GM18873 (cell line): ENCODE data around the gene ZYG11B.
"Not testable (repeated sequence)": the region's sequence is repeated elsewhere in the genome, so short reads cannot be mapped to it uniquely, and the experiment has no call there.

ENCODE experiments used
- ATAC-seq: cut with Tn5 transposase; IDR thresholded peaks from one replicate; pipeline ENCODE4 v1.9.1; 2021; ENCODE audit warnings: mild to moderate bottlenecking, moderate library complexity, moderate number of reproducible peaks; ENCODE audit not compliant: unreplicated experiment, low FRiP score

Gene ZYG11B

GRCh38 chr1:52726265-52727113 lies at the start of gene ZYG11B:
TSS of gene ZYG11B (plus strand) at chr1:52726453. CDS start at chr1:52726654, 201 bp downstream.
- ATAC-seq: peak; percentile 88

- no peak for ATAC-seq
These were observed 49.0 kb upstream of the ZYG11B start for GRCh38 chr1:52677076-52677806.

DNA sequence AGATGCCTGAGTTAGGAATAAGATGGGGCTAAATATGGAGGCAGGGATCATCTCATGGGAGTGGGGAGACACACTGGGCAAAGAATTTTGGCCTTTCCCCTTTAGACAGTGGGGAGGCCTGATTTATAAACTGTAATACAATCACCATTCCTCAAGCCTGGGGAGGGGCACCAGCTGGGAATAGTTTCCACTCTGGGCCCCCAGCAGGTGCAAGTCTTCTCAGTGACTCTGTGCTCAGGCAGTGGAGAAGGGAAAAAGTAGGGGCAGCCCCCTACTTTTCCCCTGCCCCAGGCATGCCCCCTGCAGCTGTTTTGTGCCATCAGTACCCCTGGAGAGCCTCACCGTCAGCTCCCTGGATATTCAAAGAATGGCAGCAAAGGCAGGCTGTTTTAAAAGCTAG lies 47.2 kb upstream of the ZYG11B start:
- no peak for ATAC-seq

DNA sequence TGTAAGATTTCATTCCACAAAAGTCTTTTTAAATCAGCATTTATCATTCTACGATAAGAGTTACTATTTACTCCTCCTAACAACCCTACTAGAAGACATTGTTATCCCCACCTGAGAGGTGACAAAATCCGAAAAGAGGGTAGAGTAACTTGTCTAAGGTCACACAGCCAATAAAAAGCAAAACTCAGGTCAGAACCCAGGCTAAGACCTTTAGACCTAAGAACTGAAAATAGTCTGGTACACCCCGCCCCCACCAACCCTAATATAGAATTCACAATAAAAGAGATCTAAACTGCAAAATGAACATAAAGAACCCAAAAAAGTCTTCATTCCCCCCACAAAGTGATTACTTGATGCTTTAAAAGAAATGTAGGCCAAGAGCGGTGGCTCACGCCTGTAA lies 46.8 kb upstream of the ZYG11B start:
- no peak for ATAC-seq

DNA sequence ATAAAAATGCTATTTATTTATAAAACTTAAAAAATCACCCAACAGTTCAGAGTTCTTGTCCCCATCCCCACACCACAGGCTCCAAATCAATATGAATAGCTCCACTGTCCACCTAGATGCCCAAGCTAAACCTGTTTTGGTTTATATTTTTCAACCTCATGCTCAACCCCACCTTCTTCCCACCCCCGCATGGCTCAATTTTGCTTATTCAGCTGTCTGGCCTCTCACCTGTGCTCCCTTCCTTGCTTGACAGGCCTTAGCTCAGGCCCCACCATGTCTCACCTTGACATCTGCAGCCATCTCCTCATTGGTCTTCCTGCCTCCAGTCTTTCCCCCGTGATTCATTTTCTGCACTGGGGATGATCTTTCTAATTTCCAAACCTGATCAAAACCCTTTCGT lies 45.9 kb upstream of the ZYG11B start:
- no peak for ATAC-seq

- ATAC-seq: no peak
These were observed 45.1 kb upstream of the ZYG11B start for GRCh38 chr1:52681136-52681535.

- ATAC-seq: no peak
These were observed 42.8 kb upstream of the ZYG11B start for GRCh38 chr1:52683367-52683940.

- ATAC-seq: no peak
These were observed 41.7 kb upstream of the ZYG11B start for GRCh38 chr1:52684545-52684944.

- not testable (repeated sequence) for ATAC-seq
These were observed 39.9 kb upstream of the ZYG11B start for GRCh38 chr1:52686261-52686751.

GRCh38 chr1:52686830-52687229 lies 39.4 kb upstream of the ZYG11B start:
- no peak for ATAC-seq

- ATAC-seq: no peak
These were observed 34.4 kb upstream of the ZYG11B start for GRCh38 chr1:52691821-52692220.

DNA sequence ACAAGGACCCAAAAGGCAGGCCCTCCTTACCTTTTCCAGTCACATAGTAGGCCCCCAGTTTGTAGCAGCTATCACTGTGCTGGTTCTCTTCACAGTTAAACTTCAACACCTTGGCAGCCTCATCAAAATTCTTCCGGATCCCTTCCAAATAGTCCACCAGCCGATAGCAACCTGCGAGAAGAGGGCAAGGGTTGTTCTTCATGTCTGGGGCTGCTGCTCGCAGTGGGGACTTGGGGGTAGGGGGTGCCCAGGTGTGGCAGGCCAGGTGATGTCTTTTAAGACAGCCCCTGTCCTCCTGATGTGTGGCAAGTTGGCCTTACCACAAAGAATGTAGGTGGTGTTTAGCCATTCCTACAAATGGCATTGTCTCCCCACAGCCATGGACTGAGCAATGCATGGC lies 33.6 kb upstream of the ZYG11B start:
- no peak for ATAC-seq

DNA sequence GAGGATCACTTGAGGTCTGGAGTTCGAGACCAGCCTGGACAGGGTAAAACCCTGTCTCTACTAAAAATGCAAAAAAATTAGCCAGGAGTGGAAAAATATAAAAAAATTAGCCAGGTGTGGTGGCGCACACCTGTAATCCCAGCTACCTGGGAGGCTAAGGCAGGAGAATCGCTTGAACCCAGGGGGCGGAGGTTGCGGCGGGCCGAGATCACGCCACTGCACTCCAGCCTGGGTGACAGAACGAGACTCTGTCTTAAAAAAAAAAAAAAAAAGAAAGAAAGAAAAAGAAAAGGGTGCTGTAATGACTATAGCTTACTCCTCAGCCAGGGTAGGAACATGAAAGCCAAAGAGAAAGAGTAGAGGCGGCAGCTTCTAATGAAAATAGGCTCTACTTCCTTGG lies 32.9 kb upstream of the ZYG11B start:
- not testable (repeated sequence) for ATAC-seq

DNA sequence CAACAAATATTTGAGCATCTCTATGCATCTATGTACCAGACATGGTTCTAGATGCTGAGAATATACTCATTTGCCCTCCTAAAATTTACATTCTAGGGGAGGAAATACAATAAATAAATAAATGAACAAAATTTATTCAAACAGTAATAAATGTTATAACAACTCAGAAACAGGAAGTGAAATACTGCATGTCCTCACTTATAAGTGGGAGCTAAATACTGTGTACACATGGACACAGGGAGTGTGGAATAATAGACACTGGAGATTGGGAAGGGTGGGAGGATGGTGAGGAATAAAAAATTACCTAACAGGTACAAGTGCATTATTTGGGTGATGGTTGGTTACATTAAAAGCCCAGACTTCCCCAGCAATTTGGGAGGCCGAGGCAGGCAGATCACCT lies 32.4 kb upstream of the ZYG11B start:
- ATAC-seq: no peak

GRCh38 chr1:52695627-52696026 lies 30.6 kb upstream of the ZYG11B start:
- ATAC-seq: no peak

GRCh38 chr1:52697795-52698674 lies 28.2 kb upstream of the ZYG11B start, which contains the start of gene COA7:
TSS of gene COA7 (minus strand) at chr1:52698347. CDS start at chr1:52698326, 21 bp downstream.
- no peak for ATAC-seq

DNA sequence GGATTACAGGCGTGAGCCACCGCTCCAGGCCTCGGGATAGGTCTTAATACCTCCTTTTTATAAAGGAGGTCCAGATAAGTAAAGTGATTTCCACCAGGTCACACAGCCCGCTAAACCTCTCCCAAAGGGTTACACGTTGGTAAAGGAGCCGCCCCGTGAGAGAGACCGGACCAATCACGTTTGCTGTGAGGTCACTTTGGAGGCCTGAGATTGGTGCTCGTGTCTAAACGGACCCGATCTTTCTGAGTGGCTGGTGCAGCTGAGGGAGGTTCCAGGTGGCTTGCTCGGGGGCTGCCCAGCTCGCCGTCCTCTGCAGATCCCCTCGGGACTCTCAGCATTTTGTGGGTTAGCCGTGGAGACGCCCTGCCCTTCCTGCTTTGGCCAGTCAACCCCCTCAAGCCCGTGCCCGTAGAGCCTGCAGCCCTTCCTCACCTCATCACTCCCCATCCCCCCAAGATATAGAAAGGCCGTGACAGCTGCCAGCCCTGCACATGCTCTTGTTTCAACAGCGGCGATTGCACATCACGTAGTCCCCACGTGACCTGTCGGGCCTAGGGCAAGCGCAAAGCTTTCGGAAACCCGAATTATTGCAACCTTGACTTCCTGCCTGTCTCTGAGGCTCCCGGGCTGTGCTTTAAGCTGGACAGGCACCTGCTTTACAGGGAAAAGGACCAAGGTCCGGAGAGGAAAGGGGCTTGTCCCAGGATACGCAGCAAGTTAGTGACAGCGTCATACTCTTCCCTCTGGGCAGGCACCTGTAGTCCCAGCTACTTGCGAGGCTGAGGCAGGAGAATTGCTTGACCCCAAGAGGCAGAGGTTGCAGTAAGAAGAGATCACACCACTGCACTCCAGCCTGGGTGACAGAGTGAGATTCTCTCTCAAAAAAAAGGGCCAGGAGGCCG lies 23.1 kb upstream of the ZYG11B start:
- peak; percentile 86 for ATAC-seq

- ATAC-seq: no peak
These were observed 20.1 kb upstream of the ZYG11B start for GRCh38 chr1:52706136-52706670.
